Measurements from ENCODE around the gene TULP4.
"Not testable (repeated sequence)": the region's sequence is repeated elsewhere in the genome, so short reads cannot be mapped to it uniquely, and the experiment has no call there.

TULP4 gene

GRCh38 chr6:158361961-158362669, 49.9 kb downstream of the TULP4 start:
- no peak for DNase-seq

DNA sequence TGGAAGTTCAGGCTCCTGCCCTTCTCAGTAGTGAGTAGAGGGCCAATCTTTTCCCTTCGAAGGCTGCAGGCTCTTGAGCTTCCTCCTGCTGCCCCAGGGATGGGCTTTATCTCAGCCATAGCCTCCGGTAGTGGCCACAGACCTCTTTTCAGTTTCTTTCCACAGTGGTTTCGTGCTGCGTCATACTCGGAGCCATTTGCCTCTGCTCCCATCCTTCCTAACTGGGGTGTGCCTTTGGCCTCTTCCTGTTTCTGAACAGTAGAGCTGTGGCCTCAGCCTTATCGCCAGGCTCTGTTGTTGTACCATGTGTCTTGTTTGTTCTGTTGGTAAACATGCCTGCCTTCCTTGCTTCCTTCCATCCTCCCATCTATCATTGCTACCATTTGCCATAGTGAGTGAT, 54.1 kb downstream of the TULP4 start:
- no peak for DNase-seq

GRCh38 chr6:158367816-158368215, 55.6 kb downstream of the TULP4 start:
- no peak for DNase-seq

- DNase-seq: no peak
These were observed 57.0 kb downstream of the TULP4 start for GRCh38 chr6:158369241-158369640.

DNA sequence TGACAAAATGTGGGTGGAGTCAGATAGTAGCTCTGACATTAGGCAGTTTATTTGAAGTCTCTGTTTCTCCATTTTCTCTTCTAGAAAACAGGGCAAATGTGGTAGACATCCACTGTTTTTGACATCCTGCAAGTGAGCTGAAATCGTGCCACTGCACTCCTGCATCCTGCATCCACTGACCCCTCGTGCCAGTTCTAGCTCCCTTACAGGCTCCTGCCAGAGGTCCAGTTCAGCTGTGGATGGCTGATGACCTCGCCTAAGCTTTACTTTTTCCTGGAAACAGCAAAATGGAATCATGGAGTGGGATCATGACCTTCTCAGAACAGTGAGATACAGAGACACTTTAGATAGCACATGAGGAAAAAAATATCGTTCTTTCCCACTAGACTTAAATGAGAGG, 58.5 kb downstream of the TULP4 start:
- no peak for DNase-seq

DNA sequence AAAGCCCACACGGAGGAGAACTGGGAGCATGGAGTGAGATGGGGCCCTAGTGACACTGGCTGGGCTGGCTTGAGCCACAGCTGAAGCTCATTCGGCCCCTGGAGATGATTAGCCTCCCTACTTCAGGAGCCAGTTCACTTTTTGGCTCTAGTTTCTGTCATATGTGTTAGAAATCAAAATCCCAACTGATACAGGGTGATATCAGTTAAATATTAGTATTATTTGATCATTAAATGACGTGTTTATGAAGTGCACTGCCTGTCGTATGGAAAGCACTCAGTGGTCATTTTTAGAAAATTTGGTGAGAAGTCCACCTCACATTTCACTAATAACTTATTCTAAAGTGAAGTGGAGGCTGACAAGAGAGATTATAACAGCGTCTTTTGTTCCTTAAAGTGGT, 59.0 kb downstream of the TULP4 start:
- DNase-seq: no peak

DNA sequence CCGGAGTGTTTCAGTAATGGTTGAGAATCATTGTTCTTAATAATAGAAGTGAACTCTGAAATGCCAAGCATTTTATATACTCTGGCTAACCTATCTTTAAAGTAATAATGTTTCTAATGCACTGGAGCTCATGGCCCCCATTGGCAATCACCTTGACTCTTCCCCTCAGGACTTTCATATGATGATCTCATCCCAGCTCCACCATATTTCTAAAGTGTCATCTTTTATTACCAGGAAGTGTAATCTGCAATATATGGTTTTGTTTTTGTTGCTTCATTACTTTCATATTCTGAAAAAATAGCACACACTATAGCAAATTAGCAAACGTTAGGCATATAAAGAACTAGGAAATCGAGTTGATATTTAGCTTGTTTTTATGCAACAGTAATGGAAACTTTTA, 60.3 kb downstream of the TULP4 start:
- DNase-seq: no peak

DNA sequence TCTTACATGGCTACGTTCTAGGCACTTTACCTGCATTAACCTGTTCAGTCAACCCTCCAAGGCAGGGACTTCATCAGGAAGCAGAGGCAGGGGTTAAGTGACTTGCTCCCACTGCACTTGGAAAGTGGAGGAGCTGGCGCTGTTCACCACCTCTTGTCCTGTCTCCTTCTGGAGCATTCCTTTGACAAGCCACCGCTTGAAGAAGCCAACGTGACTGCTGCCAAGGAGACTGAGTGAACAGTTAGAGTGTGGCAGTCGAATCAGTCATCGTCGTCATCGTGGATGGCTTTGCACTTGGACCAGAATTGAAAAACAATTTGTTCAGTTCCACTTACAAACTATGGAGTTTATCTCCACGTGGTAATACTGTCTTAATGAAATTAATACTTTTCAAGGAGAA, 60.9 kb downstream of the TULP4 start:
- no peak for DNase-seq

DNA sequence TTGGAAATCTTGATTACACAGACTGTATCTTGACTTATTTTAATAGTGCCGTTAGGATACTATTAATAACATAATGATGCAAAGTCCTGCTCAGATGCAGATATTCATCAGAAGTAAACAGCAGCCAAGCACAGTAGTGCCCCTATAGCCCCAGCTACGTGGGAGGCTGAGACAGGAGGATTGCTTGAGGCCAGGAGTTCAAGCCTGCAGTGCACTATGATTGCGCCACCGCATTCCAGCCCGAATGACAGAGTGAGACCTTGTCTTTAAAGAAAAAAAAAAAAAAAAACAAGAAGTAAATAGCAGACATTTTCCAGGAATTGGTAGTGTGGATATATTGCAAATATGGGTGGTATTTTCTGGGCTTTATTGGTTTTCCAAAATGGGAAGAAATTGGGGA, 61.8 kb downstream of the TULP4 start:
- no peak for DNase-seq

DNA sequence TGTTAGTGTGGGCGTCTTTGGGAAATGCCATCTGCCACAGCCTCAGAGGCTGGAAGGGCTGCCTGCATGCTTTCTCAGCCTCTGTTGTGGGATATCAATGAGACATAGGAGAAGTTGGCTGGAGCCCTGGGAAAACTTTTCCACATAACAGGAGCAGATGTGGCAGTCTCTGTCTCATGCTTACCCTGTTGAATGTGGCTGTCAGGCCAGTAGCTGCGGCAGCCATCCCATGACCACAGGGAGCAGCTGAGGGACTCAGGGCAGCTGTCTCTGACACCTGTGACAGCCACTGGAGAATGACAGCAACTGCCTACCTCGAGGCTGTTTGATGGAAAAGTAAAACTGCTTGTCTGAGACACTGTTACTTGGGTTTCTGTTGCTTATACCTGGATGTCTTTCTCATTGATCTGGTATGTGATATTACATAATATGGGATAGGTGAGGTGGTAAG, 64.4 kb downstream of the TULP4 start:
- DNase-seq: peak; percentile 83

DNA sequence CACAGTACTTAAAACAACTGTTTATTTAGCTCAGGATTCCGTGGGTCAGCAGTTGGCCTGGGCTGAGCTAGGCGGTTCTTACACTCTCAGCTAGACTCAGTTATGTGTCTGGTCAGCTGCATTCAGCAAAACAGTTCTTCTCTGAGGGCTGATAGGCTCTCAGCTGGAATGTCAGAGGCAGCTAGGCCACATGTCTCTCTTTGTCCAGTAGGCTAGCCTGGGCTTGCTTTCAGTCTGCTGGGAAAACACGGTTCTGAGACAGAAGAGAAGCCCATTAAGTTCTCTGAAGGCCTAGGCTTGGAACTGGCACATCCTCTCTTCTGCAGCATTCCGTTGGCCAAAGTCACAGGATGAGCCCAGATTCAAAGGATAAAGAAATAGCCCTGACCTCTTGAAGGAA, 65.6 kb downstream of the TULP4 start:
- DNase-seq: no peak

DNA sequence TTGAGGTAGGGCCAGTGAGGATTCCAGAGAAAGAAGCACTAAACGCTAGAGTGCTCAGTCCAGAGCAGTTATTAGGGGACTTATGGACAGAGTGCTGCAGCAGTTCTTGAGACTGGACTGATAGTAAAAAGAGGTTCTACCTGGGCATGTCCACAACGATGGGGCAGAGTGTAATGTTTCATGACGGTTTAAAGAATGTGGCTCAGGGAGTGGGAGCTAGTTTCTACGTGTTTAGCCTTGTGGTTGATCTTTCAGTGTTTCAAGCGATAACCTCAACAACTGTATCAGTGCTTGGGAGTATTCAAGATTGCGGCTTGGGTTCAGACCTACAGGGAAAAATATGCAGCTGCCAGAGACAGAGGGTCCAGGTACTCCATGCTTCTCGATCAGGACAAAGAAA, 67.1 kb downstream of the TULP4 start:
- DNase-seq: no peak

- no peak for DNase-seq
These were observed 68.9 kb downstream of the TULP4 start for GRCh38 chr6:158381214-158381613.

DNA sequence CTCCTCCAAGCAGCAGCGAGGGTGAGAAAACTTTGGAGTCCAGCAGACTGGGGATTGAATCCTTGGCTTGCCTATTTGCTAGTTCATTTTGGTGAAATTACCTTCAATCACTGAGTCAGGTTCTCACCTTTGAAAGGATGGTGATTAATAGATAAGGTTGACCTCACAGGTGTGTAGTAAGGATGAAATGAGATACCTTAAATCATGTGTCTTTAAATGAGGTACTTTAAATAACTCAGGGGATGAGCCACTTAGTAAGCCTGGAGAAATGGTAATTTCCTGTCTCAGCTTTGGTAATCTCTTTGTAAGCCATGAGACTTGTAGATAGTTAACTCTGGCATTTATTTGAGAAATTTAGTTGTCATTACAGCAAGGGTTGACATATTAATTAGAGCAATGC, 70.2 kb downstream of the TULP4 start:
- no peak for DNase-seq

GRCh38 chr6:158383057-158383456, 70.8 kb downstream of the TULP4 start:
- DNase-seq: no peak

GRCh38 chr6:158383542-158383941, 71.3 kb downstream of the TULP4 start:
- DNase-seq: no peak

- no peak for DNase-seq
These were observed 72.4 kb downstream of the TULP4 start for GRCh38 chr6:158384671-158385110.

DNA sequence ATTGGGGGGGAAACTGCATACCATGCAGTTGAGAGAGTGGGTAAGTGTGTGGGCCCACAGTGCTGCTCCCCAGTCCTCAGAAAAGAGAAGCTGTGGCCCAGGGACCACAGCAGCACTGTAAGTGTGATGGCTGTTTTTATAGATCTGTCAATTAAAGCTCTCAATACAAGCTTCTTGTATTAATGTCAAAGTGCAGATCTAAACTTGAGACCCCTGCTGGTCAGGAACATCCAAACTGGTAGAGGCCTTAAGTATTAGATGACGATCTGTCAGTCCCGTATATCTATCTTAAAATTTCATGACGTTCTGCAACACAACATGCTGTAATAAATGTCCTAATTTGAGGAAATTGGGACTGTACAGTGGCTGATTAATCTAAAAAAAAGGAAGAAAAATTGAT, 74.8 kb downstream of the TULP4 start:
- DNase-seq: no peak

DNA sequence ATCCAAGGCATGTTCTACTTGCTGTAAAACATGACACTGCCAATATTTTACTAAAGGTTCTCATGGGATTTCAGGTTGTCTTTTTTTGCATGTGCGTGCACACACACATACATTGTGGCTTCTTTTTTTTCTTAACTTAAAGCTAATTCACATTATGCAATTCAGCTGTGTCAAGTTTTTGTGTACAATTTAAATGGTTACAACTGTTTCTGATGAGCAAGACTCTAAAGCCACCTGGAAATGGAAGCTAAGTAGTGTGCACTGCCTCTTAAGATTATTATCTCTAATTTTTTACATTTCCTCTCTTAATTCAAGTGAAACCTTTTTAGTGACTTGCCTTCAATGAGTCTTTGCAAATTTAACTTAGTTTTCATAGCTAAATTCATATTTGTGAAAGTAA, 75.3 kb downstream of the TULP4 start:
- DNase-seq: no peak

GRCh38 chr6:158388727-158389126, 76.5 kb downstream of the TULP4 start:
- DNase-seq: no peak

DNA sequence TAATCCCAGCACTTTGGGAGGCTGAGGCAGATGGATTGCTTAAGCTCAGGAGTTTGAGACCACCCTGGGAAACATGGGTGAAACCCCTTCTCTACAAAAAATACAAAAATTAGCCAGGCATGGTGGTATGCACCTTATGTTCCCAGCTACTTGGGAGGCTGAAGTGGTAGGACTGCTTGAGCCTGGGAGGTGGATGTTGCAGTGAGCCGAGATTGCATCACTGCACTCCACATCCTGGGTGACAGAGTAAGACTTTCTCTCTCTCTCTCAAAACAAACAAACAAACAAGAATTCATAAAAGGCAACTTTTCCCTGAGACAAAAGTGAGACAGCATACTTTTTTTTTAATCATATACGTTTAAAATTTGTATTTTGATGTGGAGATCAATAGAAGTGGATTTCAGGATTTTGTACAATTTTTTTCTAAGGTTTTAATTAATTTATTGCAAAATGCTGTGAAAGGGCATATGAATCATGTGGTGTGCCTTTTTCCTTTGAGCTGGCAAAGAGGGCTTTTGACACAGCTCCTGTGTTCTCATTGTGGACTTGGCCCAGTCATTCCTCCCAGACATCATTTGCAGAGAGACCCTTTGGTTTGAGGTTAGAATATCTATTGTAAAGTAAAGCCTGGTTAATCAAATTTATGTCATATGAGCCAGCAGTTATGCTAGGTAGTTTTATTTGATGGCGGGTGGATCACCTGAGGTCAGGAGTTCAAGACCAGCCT, 77.1 kb downstream of the TULP4 start:
- DNase-seq: no peak

DNA sequence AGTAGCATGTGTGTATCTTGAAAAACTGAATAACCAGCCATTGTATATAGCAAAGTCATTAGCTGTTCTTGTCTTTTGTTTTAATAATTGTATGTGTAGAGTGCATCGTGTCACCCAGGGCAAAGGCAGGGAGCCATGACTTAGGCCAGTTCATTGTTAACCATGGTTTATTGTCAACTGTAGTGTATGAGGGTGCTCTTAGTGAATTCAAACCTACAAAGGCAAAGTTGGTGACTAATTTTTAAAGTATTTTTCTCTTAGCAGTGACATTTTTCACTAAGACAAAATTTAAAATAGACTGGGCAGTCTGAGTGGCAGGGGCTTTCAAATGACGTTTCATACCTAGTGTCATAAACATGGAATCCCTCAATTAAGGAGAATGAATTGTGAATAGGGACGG, 79.0 kb downstream of the TULP4 start:
- no peak for DNase-seq

GRCh38 chr6:158391977-158392376, 79.7 kb downstream of the TULP4 start:
- DNase-seq: not testable (repeated sequence)

DNA sequence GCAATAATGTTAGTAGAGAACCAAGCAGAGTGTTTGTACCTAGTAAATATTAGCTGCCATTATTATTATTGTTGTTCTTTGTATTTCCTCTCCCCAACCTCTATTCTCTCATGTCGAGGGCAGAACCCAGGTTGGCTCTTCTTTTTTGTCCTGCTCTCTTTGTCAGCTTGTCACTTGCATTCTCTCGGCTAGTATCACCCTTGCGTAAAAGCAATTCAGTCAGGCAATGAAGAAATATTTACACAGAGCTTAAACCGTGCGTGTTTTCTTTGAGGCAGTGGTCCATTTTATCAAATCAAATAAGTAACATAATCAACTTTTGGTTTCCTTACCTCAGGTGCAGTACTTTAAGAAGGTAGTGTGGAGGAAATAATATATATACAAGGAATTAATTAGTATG, 83.9 kb downstream of the TULP4 start:
- no peak for DNase-seq

- no peak for DNase-seq
These were observed 85.3 kb downstream of the TULP4 start for GRCh38 chr6:158397578-158397977.

All from femur (tissue), 1 donor.